ENCODE data around the gene FAM236A. TPM values are rescaled to one million over a fixed set of nuclear protein-coding genes. Genes with fewer than 3 reads are reported as not detected.
"Not testable (repeated sequence)": the region's sequence is repeated elsewhere in the genome, so short reads cannot be mapped to it uniquely, and the experiment has no call there.

The FAM236A gene
- total RNA-seq: not detected in 2 replicates

- DNase-seq (ENCODE audit: low read depth); H3K4me3 ChIP-seq (ENCODE audit: low read depth, low read length): not testable (repeated sequence)
Observed at GRCh38 chrX:72937906-72938305, at the start of gene FAM236A. Gene FAM236A, plus strand, starts transcription at chrX:72938206. Its CDS starts 57 bp downstream, at chrX:72938263.

- not testable (repeated sequence) for DNase-seq (ENCODE audit: low read depth); H3K4me3 ChIP-seq (ENCODE audit: low read depth, low read length)
Observed at GRCh38 chrX:72889740-72890139, 48.3 kb upstream of the FAM236A start.

GRCh38 chrX:72912315-72912714, 25.7 kb upstream of the FAM236A start, which contains the start of gene FAM236C:
Gene FAM236C, plus strand, starts transcription at chrX:72912615. Its CDS starts 100 bp downstream, at chrX:72912715.
- not testable (repeated sequence) for H3K4me3 ChIP-seq (ENCODE audit: low read depth, low read length)

GRCh38 chrX:72916096-72916495, 21.9 kb upstream of the FAM236A start:
- not testable (repeated sequence) for H3K4me3 ChIP-seq (ENCODE audit: low read depth, low read length); DNase-seq (ENCODE audit: low read depth)

More at GRCh38 chrX:72912315-72912714, 25.7 kb upstream of the FAM236A start, which contains the start of gene FAM236C:
- DNase-seq (ENCODE audit: low read depth): not testable (repeated sequence)

GRCh38 chrX:72932283-72932682, 5.7 kb upstream of the FAM236A start:
- not testable (repeated sequence) for H3K4me3 ChIP-seq (ENCODE audit: low read depth, low read length); DNase-seq (ENCODE audit: low read depth)

- not testable (repeated sequence) for DNase-seq (ENCODE audit: low read depth); H3K4me3 ChIP-seq (ENCODE audit: low read depth, low read length)
Observed at GRCh38 chrX:72936455-72936854, 1.6 kb upstream of the FAM236A start.

GRCh38 chrX:72936882-72937455, 1.0 kb upstream of the FAM236A start:
- DNase-seq (ENCODE audit: low read depth); H3K4me3 ChIP-seq (ENCODE audit: low read depth, low read length): not testable (repeated sequence)

GRCh38 chrX:72942272-72942671, 4.3 kb downstream of the FAM236A start:
- not testable (repeated sequence) for H3K4me3 ChIP-seq (ENCODE audit: low read depth, low read length); DNase-seq (ENCODE audit: low read depth)

- H3K4me3 ChIP-seq (ENCODE audit: low read depth, low read length); DNase-seq (ENCODE audit: low read depth): not testable (repeated sequence)
Observed at GRCh38 chrX:72943035-72943818, 5.2 kb downstream of the FAM236A start.

- not testable (repeated sequence) for H3K4me3 ChIP-seq (ENCODE audit: low read depth, low read length); DNase-seq (ENCODE audit: low read depth)
Observed at GRCh38 chrX:72943819-72944169, 5.8 kb downstream of the FAM236A start, which contains the start of gene DMRTC1. Gene DMRTC1, minus strand, starts transcription at chrX:72943837. Its CDS starts 68,143 bp downstream, at chrX:72875694.

GRCh38 chrX:72959971-72960370, 22.0 kb downstream of the FAM236A start:
- H3K4me3 ChIP-seq (ENCODE audit: low read depth, low read length); DNase-seq (ENCODE audit: low read depth): not testable (repeated sequence)

GRCh38 chrX:72971859-72972258, 33.9 kb downstream of the FAM236A start:
- not testable (repeated sequence) for DNase-seq (ENCODE audit: low read depth); H3K4me3 ChIP-seq (ENCODE audit: low read depth, low read length)

- DNase-seq (ENCODE audit: low read depth); H3K4me3 ChIP-seq (ENCODE audit: low read depth, low read length): not testable (repeated sequence)
Observed at GRCh38 chrX:72974885-72975284, 36.9 kb downstream of the FAM236A start.

GRCh38 chrX:72980894-72981469, 43.0 kb downstream of the FAM236A start:
- H3K4me3 ChIP-seq (ENCODE audit: low read depth, low read length); DNase-seq (ENCODE audit: low read depth): not testable (repeated sequence)

Other genes starting within 250 kb of the FAM236A start
- gene PHKA1, start 223.9 kb upstream of the FAM236A start, total RNA-seq: 7.4 and 8.6 TPM in 2 replicates
- not detected in 2 replicates for gene DMRTC1B, start 161.3 kb upstream of the FAM236A start, total RNA-seq
- not detected in 2 replicates for gene FAM236B, start 155.5 kb upstream of the FAM236A start, total RNA-seq
- not detected in 2 replicates for gene FAM236D, start 130.0 kb upstream of the FAM236A start, total RNA-seq
- not detected in 2 replicates for gene FAM236C, start 25.6 kb upstream of the FAM236A start, total RNA-seq
- not detected in 2 replicates for gene DMRTC1, start 5.6 kb downstream of the FAM236A start, total RNA-seq
- not detected in 2 replicates for gene PABPC1L2B, start 64.7 kb downstream of the FAM236A start, total RNA-seq
- gene PABPC1L2A, start 141.3 kb downstream of the FAM236A start, total RNA-seq: not detected in 2 replicates

Data from fibroblast of villous mesenchyme (primary cell).